OCI-LY3 (cell line): ENCODE results near the gene ZMIZ1.

Experiments used
- EZH2phosphoT487 ChIP-seq: fragments of 200-600 bp; shearing (Covaris generic); IDR thresholded peaks from 2 replicates; pipeline ENCODE4 v1.6.1; 2018; ENCODE audit warnings: antibody characterized with exemption, mixed run types, low read depth
- TF ChIP-seq, protein P1 (sequence below): fragments of 200-600, 300-600 bp; sonication (generic); IDR thresholded peaks from 2 replicates; pipeline ENCODE4 v1.5.1; 2014; ENCODE audit warnings: antibody characterized with exemption, low read length, low read depth

DNA sequence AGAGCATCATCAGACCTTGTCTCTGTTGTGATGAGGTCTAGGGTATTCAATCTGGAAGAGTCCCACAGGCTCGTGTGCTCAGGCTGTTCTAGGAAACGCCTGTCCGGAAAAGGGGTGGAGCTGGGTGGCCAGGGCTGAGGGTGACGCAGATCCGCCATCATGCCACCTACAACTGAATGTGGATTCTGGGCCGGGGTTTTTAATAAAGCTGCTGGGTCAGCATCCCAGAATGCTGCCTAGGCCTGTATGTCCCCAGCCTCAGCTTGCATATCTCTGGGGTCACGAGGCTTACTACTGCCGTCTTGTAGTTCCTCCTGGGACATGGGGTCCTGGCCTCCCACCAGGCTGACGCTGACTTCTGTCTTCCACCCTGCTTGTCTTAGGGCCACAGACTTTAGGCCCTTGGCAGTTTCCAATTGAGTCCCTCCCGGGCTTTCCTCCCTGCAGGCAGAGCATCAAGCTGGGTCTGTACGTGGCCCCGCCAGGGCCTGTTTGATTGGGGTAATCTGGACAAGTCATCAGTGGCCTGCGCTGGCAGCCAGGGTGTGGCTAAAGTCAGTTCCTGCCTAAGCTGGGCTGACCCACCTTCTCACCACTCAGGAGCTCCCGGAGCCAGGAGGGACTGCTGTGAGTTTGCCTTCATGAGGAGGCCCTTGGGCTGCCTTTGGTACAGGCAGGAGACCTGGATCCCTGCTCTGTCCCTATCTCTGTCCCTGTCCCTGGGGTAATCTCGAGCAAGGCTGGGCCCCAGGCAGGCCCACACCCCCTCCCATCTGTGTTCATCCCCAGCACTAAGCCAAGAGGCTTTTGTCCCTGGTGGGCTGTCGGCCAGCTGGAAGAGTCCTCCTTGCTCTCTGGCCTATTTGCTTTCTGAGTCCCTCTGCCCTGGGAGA lies 79.9 kb downstream of the ZMIZ1 start:
- no peak for TF ChIP-seq EZH2phosphoT487
- TF ChIP-seq, protein P1, sequence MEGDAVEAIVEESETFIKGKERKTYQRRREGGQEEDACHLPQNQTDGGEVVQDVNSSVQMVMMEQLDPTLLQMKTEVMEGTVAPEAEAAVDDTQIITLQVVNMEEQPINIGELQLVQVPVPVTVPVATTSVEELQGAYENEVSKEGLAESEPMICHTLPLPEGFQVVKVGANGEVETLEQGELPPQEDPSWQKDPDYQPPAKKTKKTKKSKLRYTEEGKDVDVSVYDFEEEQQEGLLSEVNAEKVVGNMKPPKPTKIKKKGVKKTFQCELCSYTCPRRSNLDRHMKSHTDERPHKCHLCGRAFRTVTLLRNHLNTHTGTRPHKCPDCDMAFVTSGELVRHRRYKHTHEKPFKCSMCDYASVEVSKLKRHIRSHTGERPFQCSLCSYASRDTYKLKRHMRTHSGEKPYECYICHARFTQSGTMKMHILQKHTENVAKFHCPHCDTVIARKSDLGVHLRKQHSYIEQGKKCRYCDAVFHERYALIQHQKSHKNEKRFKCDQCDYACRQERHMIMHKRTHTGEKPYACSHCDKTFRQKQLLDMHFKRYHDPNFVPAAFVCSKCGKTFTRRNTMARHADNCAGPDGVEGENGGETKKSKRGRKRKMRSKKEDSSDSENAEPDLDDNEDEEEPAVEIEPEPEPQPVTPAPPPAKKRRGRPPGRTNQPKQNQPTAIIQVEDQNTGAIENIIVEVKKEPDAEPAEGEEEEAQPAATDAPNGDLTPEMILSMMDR, result no peak
